ENCODE data around the gene VAV2. TPM values are rescaled to one million over a fixed set of nuclear protein-coding genes. Genes with fewer than 3 reads are reported as not detected.

Gene VAV2
- total and polyA plus RNA-seq, 5 experiments from 2014 or later: 0.20 to 4.3 (median 0.36) TPM

GRCh38 chr9:133881671-133882381, 110.3 kb downstream of the VAV2 start:
- Mint-ChIP-seq H3K4me3 (no peak overlapping the region), H3K9me3 (no peaks in the 10 kb centered on the region)

GRCh38 chr9:133880851-133881661, 111.1 kb downstream of the VAV2 start:
- ATAC-seq (no peak), DNase-seq (no peak)
- no peaks in the 10 kb centered on the region for H3K4me1 Mint-ChIP-seq
- POLR2A ChIA-PET: no interaction called here
- H3K4me3 Mint-ChIP-seq: no peak overlapping the region
- no peaks in the 10 kb centered on the region for H3K27me3 Mint-ChIP-seq
- peak overlapping the region in 1 of 10 donors; percentile 17 for H3K27ac Mint-ChIP-seq
- H3K36me3 Mint-ChIP-seq: no peaks in the 10 kb centered on the region
- H3K9me3 Mint-ChIP-seq: no peaks in the 10 kb centered on the region

More at GRCh38 chr9:133881671-133882381, 110.3 kb downstream of the VAV2 start:
- H3K36me3 Mint-ChIP-seq: peaks cover 0 to 2% (median 0%) of the 10 kb centered on the region in 3 donors
- no peaks in the 10 kb centered on the region for H3K27me3 Mint-ChIP-seq
- ATAC-seq (no peak), DNase-seq (no peak)
- POLR2A ChIA-PET: no interaction called here
- H3K4me1 Mint-ChIP-seq: no peaks in the 10 kb centered on the region
- H3K27ac Mint-ChIP-seq: no peak overlapping the region

DNA sequence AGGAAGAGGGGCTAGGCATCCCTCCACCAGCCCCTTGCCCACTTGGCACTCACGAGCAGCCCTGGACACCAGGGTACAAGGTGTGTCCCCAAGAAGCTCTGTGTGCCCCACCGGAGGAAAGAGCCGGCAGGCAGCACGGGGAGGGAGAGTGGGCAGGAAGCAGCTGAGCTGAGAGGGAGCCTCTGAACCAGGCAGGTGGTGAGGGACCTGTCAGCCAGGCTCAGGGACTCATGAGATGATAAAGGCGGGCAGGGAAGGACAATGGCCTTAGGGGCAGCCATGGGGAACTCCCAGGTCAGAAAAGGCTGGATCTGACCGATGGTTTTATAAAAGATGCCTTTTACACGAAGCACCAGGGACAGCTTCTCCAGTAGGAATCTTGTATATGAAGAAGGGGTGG, 112.0 kb downstream of the VAV2 start:
- ATAC-seq: no peak
- H3K27me3 Mint-ChIP-seq: no peaks in the 10 kb centered on the region

DNA sequence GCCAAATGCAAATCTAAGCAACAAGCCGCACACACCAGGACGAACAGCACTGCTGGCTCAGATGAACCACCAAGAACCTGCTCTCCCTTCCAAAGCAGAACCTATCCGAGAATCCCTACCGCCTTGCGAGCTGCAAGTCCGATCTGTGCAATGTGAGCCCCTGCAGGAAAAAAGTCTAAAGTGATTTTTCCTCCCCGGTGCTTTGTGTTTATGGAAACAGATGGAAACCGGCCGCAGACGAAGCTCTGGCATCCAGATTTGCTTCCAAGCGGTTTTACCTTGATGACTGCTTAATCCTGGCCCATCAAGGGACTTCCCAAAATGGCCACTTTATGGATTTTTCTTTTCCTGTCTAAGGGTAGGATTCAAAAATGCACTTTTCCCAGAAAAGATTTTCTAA, 112.5 kb downstream of the VAV2 start:
- POLR2A ChIA-PET: no interaction called here
- no peak overlapping the region for H3K4me3 Mint-ChIP-seq

More for the DNA sequence above, 112.0 kb downstream of the VAV2 start:
- POLR2A ChIA-PET: no interaction called here
- Mint-ChIP-seq H3K4me1 (no peaks in the 10 kb centered on the region), H3K4me3 (no peak overlapping the region), H3K36me3 (no peaks in the 10 kb centered on the region), H3K9me3 (no peaks in the 10 kb centered on the region), H3K27ac (no peak overlapping the region)
- no peak for DNase-seq

GRCh38 chr9:133878402-133878801, 113.7 kb downstream of the VAV2 start:
- DNase-seq (no peak), ATAC-seq (no peak)
- no peaks in the 10 kb centered on the region for H3K9me3 Mint-ChIP-seq
- H3K27me3 Mint-ChIP-seq: no peaks in the 10 kb centered on the region
- H3K4me3 Mint-ChIP-seq: no peak overlapping the region
- H3K4me1 Mint-ChIP-seq: no peaks in the 10 kb centered on the region
- no peaks in the 10 kb centered on the region for H3K36me3 Mint-ChIP-seq
- H3K27ac Mint-ChIP-seq: no peak overlapping the region
- POLR2A ChIA-PET: no interaction called here

More for the DNA sequence above, 112.5 kb downstream of the VAV2 start:
- Mint-ChIP-seq H3K27ac (no peak overlapping the region), H3K27me3 (no peaks in the 10 kb centered on the region), H3K4me1 (no peaks in the 10 kb centered on the region), H3K36me3 (no peaks in the 10 kb centered on the region), H3K9me3 (no peaks in the 10 kb centered on the region)
- DNase-seq (no peak), ATAC-seq (no peak)

GRCh38 chr9:133877967-133878366, 114.2 kb downstream of the VAV2 start:
- H3K9me3 Mint-ChIP-seq: no peaks in the 10 kb centered on the region
- H3K27me3 Mint-ChIP-seq: no peaks in the 10 kb centered on the region
- no peak overlapping the region for H3K27ac Mint-ChIP-seq
- DNase-seq (no peak), ATAC-seq (no peak)
- H3K36me3 Mint-ChIP-seq: no peaks in the 10 kb centered on the region
- POLR2A ChIA-PET: no interaction called here
- H3K4me3 Mint-ChIP-seq: no peak overlapping the region
- no peaks in the 10 kb centered on the region for H3K4me1 Mint-ChIP-seq

DNA sequence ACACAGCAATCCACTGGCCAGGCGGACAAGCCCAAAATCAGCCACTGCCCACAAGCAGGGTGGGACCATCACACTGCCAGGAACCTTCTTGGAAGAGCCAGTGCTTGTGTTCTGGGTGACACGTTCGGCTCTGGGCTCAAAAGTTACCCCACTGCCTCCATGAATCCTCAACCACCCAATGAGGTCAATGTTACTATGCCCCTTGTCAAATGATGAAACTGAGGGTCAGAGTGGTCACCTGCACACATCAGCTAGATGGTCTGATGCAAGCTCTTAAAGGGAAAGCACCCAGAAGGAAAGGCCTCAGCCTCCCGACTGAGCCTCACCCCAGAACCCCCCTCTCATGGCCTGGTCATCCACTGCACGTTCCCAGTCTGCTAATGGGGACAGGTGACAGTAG, 114.8 kb downstream of the VAV2 start:
- Mint-ChIP-seq H3K36me3 (no peaks in the 10 kb centered on the region), H3K9me3 (no peaks in the 10 kb centered on the region), H3K27me3 (no peaks in the 10 kb centered on the region), H3K4me3 (no peak overlapping the region), H3K27ac (no peak overlapping the region), H3K4me1 (no peaks in the 10 kb centered on the region)
- no peak for ATAC-seq
- no peak for DNase-seq
- POLR2A ChIA-PET: no interaction called here

DNA sequence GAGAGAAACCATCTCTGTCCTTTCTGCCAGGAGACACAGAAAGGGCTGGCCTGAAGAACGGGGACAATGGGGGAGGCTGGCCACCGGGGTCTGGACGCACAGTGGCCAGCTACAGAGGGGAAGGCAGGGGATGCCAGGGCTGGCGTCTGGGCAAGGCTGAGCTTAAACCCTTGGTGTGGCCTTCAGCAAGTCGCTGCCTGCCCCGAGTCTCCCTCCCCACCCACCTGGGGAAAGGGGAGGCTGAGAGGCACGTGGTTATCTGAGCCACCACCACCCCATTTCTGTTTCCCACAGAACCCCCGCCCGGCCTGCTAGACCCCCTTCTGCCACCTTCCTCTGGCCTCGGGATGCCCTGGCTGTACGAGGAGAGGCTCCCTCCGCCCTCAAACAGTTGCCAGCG, 115.3 kb downstream of the VAV2 start:
- Mint-ChIP-seq H3K4me3 (no peak overlapping the region), H3K4me1 (no peaks in the 10 kb centered on the region), H3K36me3 (no peaks in the 10 kb centered on the region), H3K9me3 (no peaks in the 10 kb centered on the region), H3K27me3 (no peaks in the 10 kb centered on the region), H3K27ac (no peak overlapping the region)
- DNase-seq: no peak
- no peak for ATAC-seq
- POLR2A ChIA-PET: no interaction called here

DNA sequence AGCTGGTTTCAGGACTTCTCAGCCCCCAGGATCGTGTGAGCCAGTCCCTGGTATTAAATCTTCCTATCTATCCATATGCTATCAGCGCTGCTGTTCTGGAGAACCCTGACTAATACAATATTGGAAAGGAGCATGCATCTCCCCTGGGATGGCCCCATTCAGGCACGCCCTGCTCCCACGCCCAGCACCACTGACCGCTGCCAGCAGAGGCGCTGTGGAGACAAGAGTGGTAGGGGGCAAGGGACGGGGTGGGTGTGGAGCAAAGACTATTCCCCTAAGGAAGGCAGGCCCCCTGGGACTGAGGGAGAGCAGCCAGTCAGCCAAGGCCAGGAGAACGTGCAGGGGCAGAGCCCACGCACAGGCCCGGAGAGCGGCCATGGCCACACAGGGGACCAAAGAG, 116.0 kb downstream of the VAV2 start:
- ATAC-seq (no peak), DNase-seq (no peak)
- H3K9me3 Mint-ChIP-seq: no peaks in the 10 kb centered on the region
- H3K27me3 Mint-ChIP-seq: peaks cover 0 to 3% (median 0%) of the 10 kb centered on the region in 5 donors
- no peak overlapping the region for H3K4me3 Mint-ChIP-seq
- H3K36me3 Mint-ChIP-seq: no peaks in the 10 kb centered on the region
- POLR2A ChIA-PET: no interaction called here
- no peaks in the 10 kb centered on the region for H3K4me1 Mint-ChIP-seq
- H3K27ac Mint-ChIP-seq: no peak overlapping the region

GRCh38 chr9:133875131-133875530, 117.0 kb downstream of the VAV2 start:
- DNase-seq: no peak
- ATAC-seq: no peak
- Mint-ChIP-seq H3K4me3 (no peak overlapping the region), H3K36me3 (no peaks in the 10 kb centered on the region), H3K27ac (no peak overlapping the region), H3K4me1 (peaks cover 3 to 6% (median 4%) of the 10 kb centered on the region in 4 donors), H3K27me3 (peaks cover 0 to 4% (median 2%) of the 10 kb centered on the region in 5 donors), H3K9me3 (no peaks in the 10 kb centered on the region)
- POLR2A ChIA-PET: no interaction called here

DNA sequence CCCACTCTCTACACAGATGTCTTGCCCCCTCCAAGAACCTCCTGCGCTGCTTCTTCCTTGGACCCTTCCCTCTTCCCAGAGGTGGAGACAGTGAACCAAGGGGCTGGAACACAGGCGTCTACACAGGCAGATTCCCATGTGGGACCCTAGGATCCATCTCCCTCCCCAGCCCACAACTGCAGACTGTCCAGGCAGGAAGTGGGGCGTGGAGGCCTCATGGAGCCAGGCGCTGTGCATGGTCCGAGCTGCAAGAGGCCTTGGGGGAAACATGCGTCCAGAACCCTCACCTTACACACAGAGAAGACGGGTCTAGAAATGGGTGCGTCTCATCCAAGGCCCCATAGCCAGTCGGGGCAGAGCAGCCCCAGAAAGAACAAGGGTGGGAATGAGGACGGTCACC, 117.5 kb downstream of the VAV2 start:
- peaks cover 8 to 10% (median 8%) of the 10 kb centered on the region in 4 donors for H3K4me1 Mint-ChIP-seq
- DNase-seq (no peak), ATAC-seq (no peak)
- H3K27ac Mint-ChIP-seq: no peak overlapping the region
- H3K4me3 Mint-ChIP-seq: no peak overlapping the region
- H3K27me3 Mint-ChIP-seq: peaks cover 1 to 9% (median 3%) of the 10 kb centered on the region in 5 donors
- H3K9me3 Mint-ChIP-seq: no peaks in the 10 kb centered on the region
- H3K36me3 Mint-ChIP-seq: no peaks in the 10 kb centered on the region
- POLR2A ChIA-PET: no interaction called here

- DNase-seq (no peak), ATAC-seq (no peak)
- Mint-ChIP-seq H3K36me3 (no peaks in the 10 kb centered on the region), H3K4me3 (no peak overlapping the region), H3K4me1 (peaks cover 10 to 14% (median 11%) of the 10 kb centered on the region in 4 donors), H3K27me3 (peaks cover 2 to 11% (median 4%) of the 10 kb centered on the region in 5 donors), H3K27ac (no peak overlapping the region), H3K9me3 (no peaks in the 10 kb centered on the region)
- POLR2A ChIA-PET: no interaction called here
These were observed 118.0 kb downstream of the VAV2 start for GRCh38 chr9:133874060-133874657.

GRCh38 chr9:133873461-133873891, 118.6 kb downstream of the VAV2 start:
- DNase-seq (no peak), ATAC-seq (no peak)
- Mint-ChIP-seq H3K27me3 (peaks cover 2 to 11% (median 4%) of the 10 kb centered on the region in 5 donors), H3K4me3 (no peak overlapping the region), H3K27ac (no peak overlapping the region), H3K4me1 (peaks cover 10 to 14% (median 12%) of the 10 kb centered on the region in 4 donors), H3K36me3 (no peaks in the 10 kb centered on the region), H3K9me3 (no peaks in the 10 kb centered on the region)
- POLR2A ChIA-PET: no interaction called here

Data from naive thymus-derived CD8-positive, alpha-beta T cell (primary cell).